ENCODE results near the gene MERTK. TPM values are rescaled to one million over a fixed set of nuclear protein-coding genes. Genes with fewer than 3 reads are reported as not detected.
A peak's percentile ranks its signal among the peaks of the same experiment; 100 is the strongest.
"Not testable (repeated sequence)": the region's sequence is repeated elsewhere in the genome, so short reads cannot be mapped to it uniquely, and the experiment has no call there.

The MERTK gene
- total RNA-seq, 1 donor from 2014 or later = 14.3 TPM

GRCh38 chr2:112034924-112035323 lies 136.5 kb downstream of the MERTK start:
- ATAC-seq (no peak), DNase-seq (ENCODE audit: low spot score) (no peak)

GRCh38 chr2:112035786-112036185 lies 137.4 kb downstream of the MERTK start:
- DNase-seq (ENCODE audit: low spot score) (no peak), ATAC-seq (no peak)

GRCh38 chr2:112039556-112039955 lies 141.1 kb downstream of the MERTK start:
- ATAC-seq; DNase-seq (ENCODE audit: low spot score): not testable (repeated sequence)

GRCh38 chr2:112040066-112040465 lies 141.7 kb downstream of the MERTK start:
- not testable (repeated sequence) for DNase-seq (ENCODE audit: low spot score); ATAC-seq

GRCh38 chr2:112041460-112041859 lies 143.1 kb downstream of the MERTK start:
- not testable (repeated sequence) for DNase-seq (ENCODE audit: low spot score); ATAC-seq

GRCh38 chr2:112045446-112046014 lies 147.1 kb downstream of the MERTK start:
- ATAC-seq = no peak
- DNase-seq (ENCODE audit: low spot score) = no peak

GRCh38 chr2:112046231-112046630 lies 147.8 kb downstream of the MERTK start:
- ATAC-seq (no peak), DNase-seq (ENCODE audit: low spot score) (no peak)

- DNase-seq (ENCODE audit: low spot score) (no peak), ATAC-seq (peak; percentile 59)
These were observed 149.3 kb downstream of the MERTK start for GRCh38 chr2:112047537-112048235.

- no peak for ATAC-seq
- no peak for DNase-seq (ENCODE audit: low spot score)
These were observed 149.8 kb downstream of the MERTK start for GRCh38 chr2:112048236-112048592.

- no peak for DNase-seq (ENCODE audit: low spot score)
These were observed 150.5 kb downstream of the MERTK start for GRCh38 chr2:112048887-112049286.

GRCh38 chr2:112050316-112050715 lies 151.9 kb downstream of the MERTK start:
- DNase-seq (ENCODE audit: low spot score) (no peak), ATAC-seq (no peak)

More at GRCh38 chr2:112048887-112049286, 150.5 kb downstream of the MERTK start:
- peak; percentile 86 for ATAC-seq

- DNase-seq (ENCODE audit: low spot score) (peak; percentile 98), ATAC-seq (peak; percentile 76)
These were observed 155.8 kb downstream of the MERTK start for GRCh38 chr2:112053917-112054846.

- ATAC-seq (peak; percentile 78), DNase-seq (ENCODE audit: low spot score) (peak; percentile 98)
These were observed 156.7 kb downstream of the MERTK start, which contains the start of gene TMEM87B for GRCh38 chr2:112054847-112055729. Gene TMEM87B (plus strand): TSS chr2:112055269. CDS start chr2:112055592, 323 bp downstream.

- peak; percentile 51 for DNase-seq (ENCODE audit: low spot score)
These were observed 157.6 kb downstream of the MERTK start for GRCh38 chr2:112055730-112056625.

GRCh38 chr2:112056626-112056987 lies 158.2 kb downstream of the MERTK start:
- DNase-seq (ENCODE audit: low spot score) = no peak
- no peak for ATAC-seq

More at GRCh38 chr2:112055730-112056625, 157.6 kb downstream of the MERTK start:
- no peak for ATAC-seq

GRCh38 chr2:112059671-112060070 lies 161.3 kb downstream of the MERTK start:
- DNase-seq (ENCODE audit: low spot score) (no peak), ATAC-seq (no peak)

GRCh38 chr2:112061299-112061698 lies 162.9 kb downstream of the MERTK start:
- DNase-seq (ENCODE audit: low spot score) (no peak), ATAC-seq (no peak)

GRCh38 chr2:112061840-112062239 lies 163.4 kb downstream of the MERTK start:
- ATAC-seq (no peak), DNase-seq (ENCODE audit: low spot score) (no peak)

GRCh38 chr2:112062894-112063293 lies 164.5 kb downstream of the MERTK start:
- ATAC-seq (no peak), DNase-seq (ENCODE audit: low spot score) (no peak)
